Stimulated activated CD4-positive, alpha-beta T cell treated with anti-CD3 and anti-CD28 coated beads, Interleukin-2, amount 100 ng/mL, for 4 hours (primary cell): ENCODE results near the gene ZSCAN30.
"Not testable (repeated sequence)": the region's sequence is repeated elsewhere in the genome, so short reads cannot be mapped to it uniquely, and the experiment has no call there.

Experiments used
- DNase-seq: peaks from one replicate; pipeline ENCODE4 v3.0.0-alpha.2; 2020; ENCODE audit warnings: low read depth

The ZSCAN30 gene

GRCh38 chr18:35236571-35237363 lies 53.3 kb downstream of the ZSCAN30 start:
- DNase-seq, result no peak

GRCh38 chr18:35231052-35231451 lies 59.0 kb downstream of the ZSCAN30 start:
- peak; percentile 71 for DNase-seq

GRCh38 chr18:35227254-35227653 lies 62.8 kb downstream of the ZSCAN30 start:
- no peak for DNase-seq

GRCh38 chr18:35223797-35224196 lies 66.2 kb downstream of the ZSCAN30 start:
- no peak for DNase-seq

GRCh38 chr18:35220424-35220823 lies 69.6 kb downstream of the ZSCAN30 start:
- no peak for DNase-seq

- DNase-seq, result not testable (repeated sequence)
Observed at GRCh38 chr18:35219331-35219730, 70.7 kb downstream of the ZSCAN30 start.

- DNase-seq, result not testable (repeated sequence)
Observed at GRCh38 chr18:35216611-35217010, 73.4 kb downstream of the ZSCAN30 start.

GRCh38 chr18:35215026-35215425 lies 75.0 kb downstream of the ZSCAN30 start:
- DNase-seq, result no peak

- not testable (repeated sequence) for DNase-seq
Observed at GRCh38 chr18:35205746-35206458, 84.1 kb downstream of the ZSCAN30 start.

GRCh38 chr18:35205199-35205712 lies 84.8 kb downstream of the ZSCAN30 start:
- DNase-seq, result no peak

GRCh38 chr18:35203067-35203466 lies 87.0 kb downstream of the ZSCAN30 start:
- no peak for DNase-seq

GRCh38 chr18:35201256-35201931 lies 88.6 kb downstream of the ZSCAN30 start:
- DNase-seq, result no peak
